HCT116 (cell line): ENCODE measurements around the gene LGI2. TPM values are rescaled to one million over a fixed set of nuclear protein-coding genes. Genes with fewer than 3 reads are reported as not detected.

Source experiments
- ATAC-seq: fragments of 200-7000 bp; cut with Tn5 transposase; 2 replicates; pipeline ENCODE4 v1.9.1; 2020; ENCODE audit warnings: mild to moderate bottlenecking, moderate library complexity
- BruUV-seq: library from RNA; stranded (reverse); fragments of 400-500 nt; replicated peaks from 2 replicates; lab custom pipeline; 2021; lab: Mats Ljungman, UMichigan
- CTCF ChIA-PET: fragments of 300-600 bp; sonication (Branson Sonifier 250); formaldehyde crosslinking; loops from one replicate; lab custom pipeline; 2021; ENCODE audit warnings: antibody characterized with exemption; lab: Charles Lee
- POLR2A ChIA-PET: fragments of 300-600, 350-600 bp; sonication (Branson Sonifier 250); formaldehyde crosslinking; loops from one replicate; lab custom pipeline; 2021; ENCODE audit warnings: antibody characterized with exemption; lab: Charles Lee
- RAD21 ChIA-PET, 2 experiments: fragments of 300-600 bp; sonication (Branson Sonifier 250); formaldehyde crosslinking; loops; one replicate each; lab custom pipeline; 2023; ENCODE audit warnings: low total read pairs in 2 of 2; ENCODE audit not compliant: uncharacterized antibody in 2 of 2, unreplicated experiment in 2 of 2, low non-redundant PET in 1 of 2; lab: Charles Lee
- DNase-seq: peaks from one replicate; pipeline ENCODE4 v3.0.0-alpha.2; 2010; ENCODE audit warnings: low read depth, low spot score
- H2AFZ ChIP-seq: fragments of 200-600 bp; shearing (Covaris generic), sonication (generic); 2 replicates; pipeline ENCODE4 v1.6.1; 2017; ENCODE audit warnings: low read depth, mixed run types, mixed read lengths, antibody characterized with exemption, low read length; ENCODE audit not compliant: poor library complexity, severe bottlenecking
- H3K27ac ChIP-seq: 2 replicates; pipeline ENCODE4 v1.5.1; 2012; ENCODE audit warnings: low read depth, low read length
- H3K27me3 ChIP-seq: fragments of 200-600 bp; sonication (generic); 2 replicates; pipeline ENCODE4 v1.6.1; 2016; ENCODE audit warnings: mixed run types, low read length, mixed read lengths; ENCODE audit not compliant: insufficient read depth
- H3K36me3 ChIP-seq, 2 experiments: fragments of 200-500 bp in 1 of 2; fragments of 200-600 bp in 1 of 2; sonication (Bioruptor generic) in 1 of 2; sonication (generic) in 1 of 2; 2 replicates each; pipeline versions ENCODE4 v1.5.1 to v1.6.1; 2014 to 2016; ENCODE audit warnings: low read length in 2 of 2, inconsistent platforms in 1 of 2, mixed read lengths in 1 of 2, mixed run types in 1 of 2; ENCODE audit not compliant: insufficient read depth in 2 of 2, control insufficient read depth in 1 of 2
- H3K4me1 ChIP-seq, 2 experiments: fragments of 200-600 bp in 1 of 2; sonication (generic) in 1 of 2; 2 replicates each; pipeline versions ENCODE4 v1.5.1 to v1.6.1; 2012 to 2017; ENCODE audit warnings: low read length in 2 of 2, inconsistent platforms in 1 of 2, mild to moderate bottlenecking in 1 of 2, mixed read lengths in 1 of 2, mixed run types in 1 of 2, moderate library complexity in 1 of 2; ENCODE audit not compliant: insufficient read depth in 2 of 2, control insufficient read depth in 1 of 2
- H3K4me2 ChIP-seq: fragments of 200-600 bp; sonication (generic); 2 replicates; pipeline ENCODE4 v1.6.1; 2017; ENCODE audit warnings: mixed run types, low read length, mixed read lengths
- H3K4me3 ChIP-seq, 2 experiments: fragments of 200-600 bp in 1 of 2; sonication (generic) in 1 of 2; replicated peaks in 1 of 2; 2 replicates each; pipeline ENCODE4 v1.5.1; 2011 to 2016; ENCODE audit warnings: low read length in 2 of 2, control low read depth in 1 of 2, low read depth in 1 of 2, mild to moderate bottlenecking in 1 of 2, mixed read lengths in 1 of 2, mixed run types in 1 of 2
- H3K79me2 ChIP-seq: fragments of 200-600 bp; sonication (generic); 2 replicates; pipeline ENCODE4 v1.6.1; 2017; ENCODE audit warnings: mild to moderate bottlenecking, mixed run types, low read length, moderate library complexity, mixed read lengths; ENCODE audit not compliant: insufficient read depth
- H3K9ac ChIP-seq: fragments of 200-600 bp; sonication (generic); 2 replicates; pipeline ENCODE4 v1.6.1; 2016; ENCODE audit warnings: low read length, mixed read lengths
- H3K9me2 ChIP-seq: fragments of 200-600 bp; sonication (generic), shearing (Covaris generic); 2 replicates; pipeline ENCODE4 v1.6.1; 2017; ENCODE audit warnings: mixed run types, mild to moderate bottlenecking, moderate library complexity; ENCODE audit not compliant: insufficient read depth
- H3K9me3 ChIP-seq, 2 experiments: fragments of 200-500 bp in 1 of 2; fragments of 200-600 bp in 1 of 2; sonication (Bioruptor generic) in 1 of 2; sonication (generic) in 1 of 2; 2 replicates each; pipeline ENCODE4 v1.6.1; 2014 to 2017; ENCODE audit warnings: low read length in 2 of 2, mixed read lengths in 2 of 2, inconsistent platforms in 1 of 2, low read depth in 1 of 2, mild to moderate bottlenecking in 1 of 2, mixed run types in 1 of 2, moderate library complexity in 1 of 2; ENCODE audit not compliant: control insufficient read depth in 1 of 2, insufficient read depth in 1 of 2
- H4K20me1 ChIP-seq: fragments of 200-600 bp; sonication (generic), shearing (Covaris generic); 2 replicates; pipeline ENCODE4 v1.6.1; 2017; ENCODE audit warnings: mixed run types, mild to moderate bottlenecking, moderate library complexity; ENCODE audit not compliant: insufficient read depth
- CBX3 ChIP-seq: IDR thresholded peaks from 2 replicates; pipeline ENCODE4 v1.6.1; 2012; ENCODE audit warnings: low read depth
- CEBPB ChIP-seq: IDR thresholded peaks from 2 replicates; pipeline ENCODE4 v1.6.1; 2012; ENCODE audit warnings: low read depth
- EGR1 ChIP-seq: IDR thresholded peaks from 2 replicates; pipeline ENCODE4 v1.6.1; 2012; ENCODE audit warnings: low read depth
- ELF1 ChIP-seq: IDR thresholded peaks from 2 replicates; pipeline ENCODE4 v1.6.1; 2012; ENCODE audit warnings: low read depth, borderline replicate concordance
- EZH2 ChIP-seq: fragments of 200-600 bp; sonication (generic); IDR thresholded peaks from 2 replicates; pipeline ENCODE4 v1.6.1; 2017; ENCODE audit warnings: antibody characterized with exemption, mixed run types
- EZH2phosphoT487 ChIP-seq: fragments of 200-600 bp; IDR thresholded peaks from 2 replicates; pipeline ENCODE4 v1.6.1; 2018; ENCODE audit warnings: antibody characterized with exemption, borderline replicate concordance
- JUND ChIP-seq: IDR thresholded peaks from 2 replicates; pipeline ENCODE4 v1.6.1; 2012
- MAX ChIP-seq: IDR thresholded peaks from 2 replicates; pipeline ENCODE4 v1.6.1; 2012
- POLR2A ChIP-seq: IDR thresholded peaks from 2 replicates; pipeline ENCODE4 v1.7.0; 2011; ENCODE audit warnings: borderline replicate concordance; ENCODE audit not compliant: insufficient read depth, insufficient read length; ENCODE audit errors: extremely low read depth
- POLR2AphosphoS5 ChIP-seq: IDR thresholded peaks from 2 replicates; pipeline ENCODE4 v1.6.1; 2011; ENCODE audit warnings: mild to moderate bottlenecking, low read depth, low read length, moderate library complexity
- RAD21 ChIP-seq: IDR thresholded peaks from 2 replicates; pipeline ENCODE4 v1.6.1; 2012; ENCODE audit warnings: low read depth, mild to moderate bottlenecking
- SIN3A ChIP-seq: IDR thresholded peaks from 2 replicates; pipeline ENCODE4 v1.6.1; 2012; ENCODE audit warnings: low read depth
- SP1 ChIP-seq: IDR thresholded peaks from 2 replicates; pipeline ENCODE4 v1.6.1; 2012; ENCODE audit warnings: low read depth
- SRF ChIP-seq: IDR thresholded peaks from 2 replicates; pipeline ENCODE4 v1.6.1; 2012; ENCODE audit warnings: low read depth
- TCF7L2 ChIP-seq: IDR thresholded peaks from 2 replicates; pipeline ENCODE4 v1.7.0; 2011; ENCODE audit warnings: borderline replicate concordance, inconsistent platforms; ENCODE audit not compliant: insufficient read depth, insufficient read length; ENCODE audit errors: extremely low read depth
- YY1 ChIP-seq: IDR thresholded peaks from 2 replicates; pipeline ENCODE4 v1.6.1; 2011; ENCODE audit warnings: low read length, low read depth, moderate library complexity, mild to moderate bottlenecking; ENCODE audit not compliant: insufficient replicate concordance; ENCODE audit errors: extremely low read depth
- ZBTB33 ChIP-seq: IDR thresholded peaks from 2 replicates; pipeline ENCODE4 v1.6.1; 2011; ENCODE audit warnings: mild to moderate bottlenecking, low read length, moderate library complexity; ENCODE audit not compliant: insufficient replicate concordance; ENCODE audit errors: extremely low read depth
- ZNF274 ChIP-seq: fragments of 200-500 bp; sonication (Bioruptor generic); IDR thresholded peaks from 2 replicates; pipeline ENCODE4 v1.6.1; 2014; ENCODE audit warnings: mild to moderate bottlenecking, low read depth, low read length, inconsistent platforms
- intact Hi-C: fragments of 100-400 bp; cut with micrococcal nuclease; formaldehyde crosslinking; loops from 2 replicates; pipeline ENCODE4 v1.10.0; 2022
- total RNA-seq: library from RNA; stranded (reverse); gene quantifications from one replicate; pipeline ENCODE4 v1.2.1, GENCODE V29; 2021; ENCODE audit not compliant: unreplicated experiment
- TF ChIP-seq, protein P1 (sequence below), 3 experiments: fragments of 200-600 bp in 1 of 3; sonication (generic) in 1 of 3; IDR thresholded peaks in 2 of 3; conservative IDR thresholded peaks in 1 of 3; 2 replicates each; pipeline ENCODE4 v1.5.1; 2012 to 2017; ENCODE audit warnings: low read depth in 2 of 3, low read length in 2 of 3, antibody characterized with exemption in 1 of 3, borderline replicate concordance in 1 of 3, control low read depth in 1 of 3, mild to moderate bottlenecking in 1 of 3, mixed read lengths in 1 of 3, mixed run types in 1 of 3, moderate library complexity in 1 of 3; ENCODE audit not compliant: insufficient read depth in 1 of 3

LGI2 gene
- total RNA-seq, 1 experiment from 2014 or later, result not detected

GRCh38 chr4:25033526-25033925 lies 2.8 kb upstream of the LGI2 start:
- Histone ChIP-seq H3K4me2 (no peak overlapping the region), H3K79me2 (no peaks in the 10 kb centered on the region), H4K20me1 (no peaks in the 10 kb centered on the region), H3K27ac (no peak overlapping the region), H3K4me1 (no peaks in the 10 kb centered on the region), H3K4me3 (no peak overlapping the region), H2AFZ (no peak overlapping the region), H3K27me3 (peaks cover 55% of the 10 kb centered on the region; the same call in 1 of the 2 replicates), H3K9me2 (no peaks in the 10 kb centered on the region), H3K9ac (no peak overlapping the region), H3K9me3 (no peaks in the 10 kb centered on the region), H3K36me3 (no peaks in the 10 kb centered on the region)
- ChIA-PET CTCF (no interaction called here), POLR2A (no interaction called here), RAD21 (no interaction called here)
- no peak for DNase-seq
- TF ChIP-seq JUND (no peak), CEBPB (no peak), ZBTB33 (no peak), ZNF274 (no peak), EGR1 (no peak), SIN3A (no peak), SRF (no peak), TCF7L2 (no peak), RAD21 (no peak), MAX (no peak), EZH2phosphoT487 (no peak), POLR2AphosphoS5 (no peak), POLR2A (no peak), ELF1 (no peak), YY1 (no peak), CBX3 (no peak), SP1 (no peak), EZH2 (no peak)
- TF ChIP-seq, protein P1, sequence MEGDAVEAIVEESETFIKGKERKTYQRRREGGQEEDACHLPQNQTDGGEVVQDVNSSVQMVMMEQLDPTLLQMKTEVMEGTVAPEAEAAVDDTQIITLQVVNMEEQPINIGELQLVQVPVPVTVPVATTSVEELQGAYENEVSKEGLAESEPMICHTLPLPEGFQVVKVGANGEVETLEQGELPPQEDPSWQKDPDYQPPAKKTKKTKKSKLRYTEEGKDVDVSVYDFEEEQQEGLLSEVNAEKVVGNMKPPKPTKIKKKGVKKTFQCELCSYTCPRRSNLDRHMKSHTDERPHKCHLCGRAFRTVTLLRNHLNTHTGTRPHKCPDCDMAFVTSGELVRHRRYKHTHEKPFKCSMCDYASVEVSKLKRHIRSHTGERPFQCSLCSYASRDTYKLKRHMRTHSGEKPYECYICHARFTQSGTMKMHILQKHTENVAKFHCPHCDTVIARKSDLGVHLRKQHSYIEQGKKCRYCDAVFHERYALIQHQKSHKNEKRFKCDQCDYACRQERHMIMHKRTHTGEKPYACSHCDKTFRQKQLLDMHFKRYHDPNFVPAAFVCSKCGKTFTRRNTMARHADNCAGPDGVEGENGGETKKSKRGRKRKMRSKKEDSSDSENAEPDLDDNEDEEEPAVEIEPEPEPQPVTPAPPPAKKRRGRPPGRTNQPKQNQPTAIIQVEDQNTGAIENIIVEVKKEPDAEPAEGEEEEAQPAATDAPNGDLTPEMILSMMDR (IDR thresholded peaks at IDR 0.05 in 2 of 3, conservative IDR thresholded peaks at IDR 0.05 in 1 of 3; ENCODE audit: borderline replicate concordance in 1 of 3, insufficient read depth in 1 of 3, low read depth in 2 of 3, low read length in 2 of 3), result no peak
- BruUV-seq, result no TSS peak
- no peak for ATAC-seq
- intact Hi-C loops, result no loop called here
